Retinal pigment epithelial cell (primary cell): ENCODE measurements around the gene COL16A1.

Source experiments
- DNase-seq: peaks from one replicate; pipeline ENCODE4 v3.0.0-alpha.2; 2010; ENCODE audit warnings: low read depth
- H3K4me3 ChIP-seq: 2 replicates; pipeline ENCODE4 v1.5.1; 2011; ENCODE audit warnings: mild to moderate bottlenecking, low read length, control low read depth, moderate library complexity
- TF ChIP-seq, protein P1 (sequence below): conservative IDR thresholded peaks from 2 replicates; pipeline ENCODE4 v1.5.1; 2011; ENCODE audit warnings: low read depth, low read length, control low read depth, inconsistent platforms

COL16A1 gene

DNA sequence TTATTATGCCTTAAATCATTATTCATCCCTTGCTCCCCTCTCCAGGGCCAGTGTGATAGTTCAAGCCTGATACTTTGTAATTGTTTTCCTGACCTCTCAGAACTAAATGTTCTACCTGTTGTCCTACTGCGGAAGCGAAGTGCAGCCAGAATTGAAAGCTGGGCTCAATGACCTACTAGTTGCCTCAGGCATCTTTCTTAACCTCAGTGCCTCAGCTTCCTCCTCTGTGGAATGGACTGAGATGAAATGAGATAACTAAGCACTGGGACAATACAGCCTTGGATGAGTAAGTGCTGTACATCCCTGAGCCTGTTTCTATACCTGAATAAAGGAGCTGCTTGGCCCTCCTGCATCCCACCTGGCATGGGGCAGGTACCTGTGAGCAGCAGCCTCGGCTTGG lies 26.4 kb downstream of the COL16A1 start:
- DNase-seq: no peak
- H3K4me3 ChIP-seq: no peak overlapping the region
- TF ChIP-seq, protein P1, sequence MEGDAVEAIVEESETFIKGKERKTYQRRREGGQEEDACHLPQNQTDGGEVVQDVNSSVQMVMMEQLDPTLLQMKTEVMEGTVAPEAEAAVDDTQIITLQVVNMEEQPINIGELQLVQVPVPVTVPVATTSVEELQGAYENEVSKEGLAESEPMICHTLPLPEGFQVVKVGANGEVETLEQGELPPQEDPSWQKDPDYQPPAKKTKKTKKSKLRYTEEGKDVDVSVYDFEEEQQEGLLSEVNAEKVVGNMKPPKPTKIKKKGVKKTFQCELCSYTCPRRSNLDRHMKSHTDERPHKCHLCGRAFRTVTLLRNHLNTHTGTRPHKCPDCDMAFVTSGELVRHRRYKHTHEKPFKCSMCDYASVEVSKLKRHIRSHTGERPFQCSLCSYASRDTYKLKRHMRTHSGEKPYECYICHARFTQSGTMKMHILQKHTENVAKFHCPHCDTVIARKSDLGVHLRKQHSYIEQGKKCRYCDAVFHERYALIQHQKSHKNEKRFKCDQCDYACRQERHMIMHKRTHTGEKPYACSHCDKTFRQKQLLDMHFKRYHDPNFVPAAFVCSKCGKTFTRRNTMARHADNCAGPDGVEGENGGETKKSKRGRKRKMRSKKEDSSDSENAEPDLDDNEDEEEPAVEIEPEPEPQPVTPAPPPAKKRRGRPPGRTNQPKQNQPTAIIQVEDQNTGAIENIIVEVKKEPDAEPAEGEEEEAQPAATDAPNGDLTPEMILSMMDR: no peak

DNA sequence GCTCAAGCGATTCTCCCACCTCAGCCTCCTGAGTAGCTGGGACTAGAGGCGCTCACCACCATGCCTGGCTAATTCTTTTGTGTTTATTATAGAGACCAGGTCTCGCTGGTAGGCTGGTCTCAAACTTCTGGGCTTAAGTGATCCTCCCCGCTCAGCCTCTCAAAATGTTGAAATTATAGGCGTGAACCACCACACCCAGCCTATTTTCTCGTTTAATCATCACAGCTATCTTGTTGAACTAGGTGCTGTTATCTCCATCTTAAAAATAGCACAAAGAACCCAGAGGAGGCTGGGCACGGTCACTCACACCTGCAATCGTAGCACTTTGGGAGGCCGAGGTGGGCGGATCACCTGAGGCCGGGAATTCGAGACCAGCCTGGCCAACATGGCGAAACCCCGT lies 28.1 kb downstream of the COL16A1 start:
- TF ChIP-seq, protein P1: no peak
- no peak for DNase-seq
- H3K4me3 ChIP-seq: no peak overlapping the region

DNA sequence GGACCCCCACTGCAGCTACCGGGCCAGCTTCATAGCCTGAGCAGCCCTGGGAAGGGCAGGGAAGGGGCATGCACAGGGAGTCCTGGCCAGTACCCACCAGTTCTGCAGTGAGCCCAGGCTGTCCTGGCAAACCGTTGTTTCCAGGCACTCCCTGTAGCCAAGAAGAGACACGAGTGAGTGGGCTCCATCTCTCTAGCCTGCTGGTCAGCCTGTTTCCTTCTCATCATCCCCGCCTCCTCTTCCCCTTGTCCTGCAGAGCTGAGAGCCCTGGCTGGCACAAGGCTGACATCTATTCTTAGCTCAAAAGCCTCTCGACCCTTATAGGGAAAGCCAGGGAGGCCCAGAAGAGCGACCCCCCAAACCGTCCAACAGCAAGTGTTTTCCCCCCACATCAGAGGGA lies 28.7 kb downstream of the COL16A1 start:
- no peak for DNase-seq
- TF ChIP-seq, protein P1: no peak
- no peak overlapping the region for H3K4me3 ChIP-seq

DNA sequence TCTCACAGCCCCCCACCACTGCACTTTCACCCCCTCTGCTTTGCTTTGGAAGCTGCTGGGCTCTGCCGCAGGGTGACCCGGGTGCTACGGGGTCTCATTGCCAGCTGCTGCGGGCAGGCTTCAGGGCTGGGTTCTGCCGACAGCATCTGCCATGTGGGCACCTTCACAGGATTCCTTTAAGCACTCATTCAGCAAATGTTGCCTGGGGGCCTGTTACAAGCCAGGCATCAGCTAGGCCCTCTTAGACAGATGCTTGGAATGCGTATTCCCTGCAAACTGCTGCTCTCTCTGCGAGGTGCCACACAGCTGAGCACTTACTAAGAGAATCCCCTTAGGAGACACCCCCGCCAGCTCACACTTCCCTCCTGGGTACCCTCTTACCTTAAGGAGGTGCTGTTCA lies 29.2 kb downstream of the COL16A1 start:
- TF ChIP-seq, protein P1: no peak
- DNase-seq: no peak
- H3K4me3 ChIP-seq: no peak overlapping the region

DNA sequence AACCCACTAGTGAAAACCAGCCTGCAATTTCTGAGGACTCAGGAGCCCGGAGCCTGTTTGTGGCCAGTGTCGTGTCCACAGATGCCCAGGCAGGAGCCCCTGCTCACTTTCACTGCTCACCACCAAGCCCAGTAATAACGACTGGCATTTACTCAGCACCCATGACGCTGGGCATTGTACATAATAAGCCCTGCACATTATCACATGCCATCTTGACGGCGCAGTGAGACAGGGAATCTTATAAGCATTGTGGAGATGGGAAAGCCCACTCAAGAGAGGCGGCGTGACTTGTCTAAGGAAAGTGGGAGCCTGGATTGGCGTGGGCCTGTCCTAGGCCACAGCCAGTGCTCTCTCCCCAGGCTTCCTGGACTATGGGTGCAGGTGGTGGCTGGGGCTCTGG lies 30.4 kb downstream of the COL16A1 start:
- TF ChIP-seq, protein P1: no peak
- H3K4me3 ChIP-seq: no peak overlapping the region
- DNase-seq: no peak

DNA sequence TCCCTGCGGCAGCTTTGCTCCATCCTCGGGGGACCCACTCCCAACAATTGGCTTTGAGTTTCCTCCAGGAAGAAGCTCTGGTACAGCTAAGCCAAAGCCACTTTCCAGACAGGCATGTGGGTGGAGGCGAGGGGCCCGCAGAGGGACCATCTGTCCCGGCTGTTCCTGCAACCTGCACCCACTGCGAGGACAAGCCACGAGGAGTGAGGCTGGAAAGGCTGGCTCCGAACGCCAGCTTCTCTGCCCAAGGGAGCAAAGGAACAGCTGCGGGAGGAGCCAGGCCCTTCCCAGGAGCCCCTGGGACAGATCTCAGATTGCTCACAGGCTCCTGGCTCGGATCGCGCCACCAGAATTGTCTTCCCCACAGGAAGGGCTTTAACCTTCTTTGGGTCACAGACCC lies 30.8 kb downstream of the COL16A1 start:
- DNase-seq: no peak
- TF ChIP-seq, protein P1: no peak
- no peak overlapping the region for H3K4me3 ChIP-seq

DNA sequence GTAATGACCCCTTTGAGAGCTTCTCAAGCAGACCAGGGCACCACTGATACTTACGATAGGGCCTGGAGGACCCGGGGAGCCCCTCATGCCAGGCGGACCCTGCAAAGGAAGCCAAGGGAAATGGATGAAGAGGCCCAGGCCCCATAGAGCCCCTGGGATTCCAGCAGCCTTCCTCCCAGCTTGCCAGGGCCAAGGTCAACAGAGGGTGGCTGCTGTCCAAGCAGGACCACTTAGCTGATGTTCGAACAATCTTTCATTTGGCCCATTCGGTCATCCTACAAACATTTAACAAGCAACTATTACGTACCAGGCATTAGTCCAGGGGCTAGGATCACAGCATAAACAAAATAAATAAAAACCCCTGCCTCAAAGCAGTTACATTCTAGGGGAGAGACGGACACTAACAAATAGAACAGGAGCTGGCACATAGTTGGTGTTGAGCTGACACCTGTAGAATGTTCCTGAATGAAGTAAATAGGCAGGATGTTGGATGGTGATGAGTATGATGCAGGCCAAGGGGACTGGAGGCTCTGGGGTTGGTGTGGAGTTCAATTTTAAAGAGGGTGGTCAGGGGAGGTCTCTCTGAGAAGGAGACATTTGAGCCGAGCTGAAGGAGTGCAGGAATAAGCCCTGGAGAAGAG lies 32.1 kb downstream of the COL16A1 start:
- DNase-seq: no peak
- no peak overlapping the region for H3K4me3 ChIP-seq
- TF ChIP-seq, protein P1: no peak
